Measurements from ENCODE around the gene USF1.

- TF ChIP-seq CEBPB (IDR thresholded peaks at IDR 0.05) (no peak), TCF12 (IDR thresholded peaks at IDR 0.05; ENCODE audit: low read depth) (no peak), EGR1 (IDR thresholded peaks at IDR 0.05) (no peak), EP300 (IDR thresholded peaks at IDR 0.05; ENCODE audit: borderline replicate concordance) (no peak), RAD21 (IDR thresholded peaks at IDR 0.05; ENCODE audit: low read depth) (peak; percentile 17; the same call in 1 of the 2 replicates), ZBTB7A (IDR thresholded peaks at IDR 0.05; ENCODE audit: low read depth) (no peak)
- TF ChIP-seq, protein P1, sequence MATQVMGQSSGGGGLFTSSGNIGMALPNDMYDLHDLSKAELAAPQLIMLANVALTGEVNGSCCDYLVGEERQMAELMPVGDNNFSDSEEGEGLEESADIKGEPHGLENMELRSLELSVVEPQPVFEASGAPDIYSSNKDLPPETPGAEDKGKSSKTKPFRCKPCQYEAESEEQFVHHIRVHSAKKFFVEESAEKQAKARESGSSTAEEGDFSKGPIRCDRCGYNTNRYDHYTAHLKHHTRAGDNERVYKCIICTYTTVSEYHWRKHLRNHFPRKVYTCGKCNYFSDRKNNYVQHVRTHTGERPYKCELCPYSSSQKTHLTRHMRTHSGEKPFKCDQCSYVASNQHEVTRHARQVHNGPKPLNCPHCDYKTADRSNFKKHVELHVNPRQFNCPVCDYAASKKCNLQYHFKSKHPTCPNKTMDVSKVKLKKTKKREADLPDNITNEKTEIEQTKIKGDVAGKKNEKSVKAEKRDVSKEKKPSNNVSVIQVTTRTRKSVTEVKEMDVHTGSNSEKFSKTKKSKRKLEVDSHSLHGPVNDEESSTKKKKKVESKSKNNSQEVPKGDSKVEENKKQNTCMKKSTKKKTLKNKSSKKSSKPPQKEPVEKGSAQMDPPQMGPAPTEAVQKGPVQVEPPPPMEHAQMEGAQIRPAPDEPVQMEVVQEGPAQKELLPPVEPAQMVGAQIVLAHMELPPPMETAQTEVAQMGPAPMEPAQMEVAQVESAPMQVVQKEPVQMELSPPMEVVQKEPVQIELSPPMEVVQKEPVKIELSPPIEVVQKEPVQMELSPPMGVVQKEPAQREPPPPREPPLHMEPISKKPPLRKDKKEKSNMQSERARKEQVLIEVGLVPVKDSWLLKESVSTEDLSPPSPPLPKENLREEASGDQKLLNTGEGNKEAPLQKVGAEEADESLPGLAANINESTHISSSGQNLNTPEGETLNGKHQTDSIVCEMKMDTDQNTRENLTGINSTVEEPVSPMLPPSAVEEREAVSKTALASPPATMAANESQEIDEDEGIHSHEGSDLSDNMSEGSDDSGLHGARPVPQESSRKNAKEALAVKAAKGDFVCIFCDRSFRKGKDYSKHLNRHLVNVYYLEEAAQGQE (IDR thresholded peaks at IDR 0.05; ENCODE audit: low read depth), result no peak
Observed at GRCh38 chr1:160993544-160994193, 52.1 kb downstream of the USF1 start.
